Fibroblast of the aortic adventitia (primary cell): Measurements from ENCODE around the gene EZR. TPM values are rescaled to one million over a fixed set of nuclear protein-coding genes. Genes with fewer than 3 reads are reported as not detected.
A peak's percentile ranks its signal among the peaks of the same experiment; 100 is the strongest.

ENCODE experiments used
- DNase-seq: peaks from one replicate; pipeline ENCODE4 v3.0.0-alpha.2; 2010; ENCODE audit warnings: low read depth
- H3K4me3 ChIP-seq: 2 replicates; pipeline ENCODE4 v1.5.1; 2011; ENCODE audit warnings: low read depth, mild to moderate bottlenecking, control low read depth, low read length, moderate library complexity
- total RNA-seq: library from RNA; depleted of rRNA; stranded (reverse); fragments of >200 nt; gene quantifications from 2 replicates; pipeline ENCODE4 v1.2.3, GENCODE V29; 2012; ENCODE audit warnings: low replicate concordance
- TF ChIP-seq, protein P1 (sequence below): IDR thresholded peaks from 2 replicates; pipeline ENCODE4 v1.5.1; 2011; ENCODE audit warnings: mild to moderate bottlenecking, low read length, control low read depth, inconsistent platforms; ENCODE audit not compliant: insufficient read depth

Gene EZR
- total RNA-seq, 1 donor: 41.3 TPM

DNA sequence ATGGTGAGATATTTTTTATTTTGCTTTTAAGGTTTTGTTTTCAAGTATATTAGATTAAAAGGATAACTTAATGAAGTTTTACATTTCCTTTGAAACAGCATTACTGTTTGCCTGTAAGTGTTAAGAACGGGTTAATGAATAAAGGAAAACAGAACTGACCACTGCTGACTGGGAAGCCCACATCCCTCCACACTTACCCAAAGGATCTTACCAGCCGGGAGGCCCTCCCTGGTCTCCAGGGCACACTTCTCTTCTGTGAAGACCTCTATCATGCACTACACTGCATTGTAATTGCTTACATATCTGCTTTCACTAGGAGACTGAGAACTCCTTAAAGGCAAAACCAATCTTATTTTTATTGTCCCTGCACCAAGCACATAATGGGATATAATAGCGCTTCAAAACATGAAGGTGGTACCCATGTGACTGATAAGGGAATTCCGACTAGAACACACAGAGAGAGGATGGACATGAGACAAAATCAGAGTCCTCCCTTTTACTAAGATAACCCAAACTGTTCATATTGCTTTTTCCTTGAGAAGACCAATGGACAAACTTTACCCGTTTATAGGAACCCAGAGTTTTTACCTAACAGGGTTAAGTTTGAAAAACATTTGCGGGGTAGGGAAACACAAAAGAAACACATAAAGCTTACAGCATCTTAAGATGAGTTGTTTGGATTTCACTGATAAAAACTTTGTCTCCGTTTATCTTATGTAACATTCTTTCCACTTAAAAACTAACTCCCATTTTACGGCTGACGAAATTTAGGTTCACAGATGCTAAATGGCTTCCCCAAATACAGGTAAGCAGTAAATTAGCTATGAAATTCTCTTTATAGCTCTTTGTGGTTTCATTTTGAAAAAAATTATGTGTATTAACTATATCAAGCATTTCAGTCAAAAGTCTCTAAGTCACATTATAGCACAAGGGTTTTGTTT is 8.7 kb downstream of the EZR start:
- DNase-seq: no peak
- TF ChIP-seq, protein P1, sequence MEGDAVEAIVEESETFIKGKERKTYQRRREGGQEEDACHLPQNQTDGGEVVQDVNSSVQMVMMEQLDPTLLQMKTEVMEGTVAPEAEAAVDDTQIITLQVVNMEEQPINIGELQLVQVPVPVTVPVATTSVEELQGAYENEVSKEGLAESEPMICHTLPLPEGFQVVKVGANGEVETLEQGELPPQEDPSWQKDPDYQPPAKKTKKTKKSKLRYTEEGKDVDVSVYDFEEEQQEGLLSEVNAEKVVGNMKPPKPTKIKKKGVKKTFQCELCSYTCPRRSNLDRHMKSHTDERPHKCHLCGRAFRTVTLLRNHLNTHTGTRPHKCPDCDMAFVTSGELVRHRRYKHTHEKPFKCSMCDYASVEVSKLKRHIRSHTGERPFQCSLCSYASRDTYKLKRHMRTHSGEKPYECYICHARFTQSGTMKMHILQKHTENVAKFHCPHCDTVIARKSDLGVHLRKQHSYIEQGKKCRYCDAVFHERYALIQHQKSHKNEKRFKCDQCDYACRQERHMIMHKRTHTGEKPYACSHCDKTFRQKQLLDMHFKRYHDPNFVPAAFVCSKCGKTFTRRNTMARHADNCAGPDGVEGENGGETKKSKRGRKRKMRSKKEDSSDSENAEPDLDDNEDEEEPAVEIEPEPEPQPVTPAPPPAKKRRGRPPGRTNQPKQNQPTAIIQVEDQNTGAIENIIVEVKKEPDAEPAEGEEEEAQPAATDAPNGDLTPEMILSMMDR: no peak
- H3K4me3 ChIP-seq: no peak overlapping the region

DNA sequence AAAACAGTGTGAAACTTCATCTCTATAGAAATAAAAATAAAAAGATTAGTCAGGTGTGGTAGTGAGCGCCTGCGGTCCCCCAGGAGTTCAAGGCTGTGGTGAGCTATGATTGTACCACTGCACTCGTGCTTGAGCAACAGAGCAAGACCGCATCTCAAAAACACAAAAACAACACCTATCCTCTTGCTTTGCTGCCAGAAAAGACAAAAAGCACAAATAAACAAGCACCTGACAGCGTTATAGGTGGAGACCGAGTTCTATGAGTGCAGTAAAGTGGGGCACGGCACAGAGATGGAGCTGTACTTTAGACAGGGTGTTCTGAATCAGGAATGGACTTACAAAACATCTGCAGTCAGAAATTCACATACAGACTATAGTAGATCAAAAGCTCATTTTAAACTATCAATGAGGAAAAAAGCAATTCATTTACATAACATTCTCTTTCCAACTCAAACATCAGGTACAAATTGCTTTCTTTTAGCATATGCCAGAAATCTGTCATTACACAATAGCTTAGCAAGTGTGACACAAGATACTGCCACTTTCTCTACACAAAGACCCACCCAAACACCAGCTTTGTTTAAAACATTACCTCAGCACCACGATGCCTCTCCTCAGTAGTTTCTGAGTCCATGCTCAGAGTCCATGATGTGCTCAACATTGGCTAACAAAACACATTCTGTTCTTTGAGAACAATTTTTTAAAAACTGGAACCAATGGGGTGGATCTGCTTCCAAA is 10.1 kb downstream of the EZR start:
- TF ChIP-seq, protein P1: no peak
- H3K4me3 ChIP-seq: no peak overlapping the region
- peak; percentile 26 for DNase-seq

DNA sequence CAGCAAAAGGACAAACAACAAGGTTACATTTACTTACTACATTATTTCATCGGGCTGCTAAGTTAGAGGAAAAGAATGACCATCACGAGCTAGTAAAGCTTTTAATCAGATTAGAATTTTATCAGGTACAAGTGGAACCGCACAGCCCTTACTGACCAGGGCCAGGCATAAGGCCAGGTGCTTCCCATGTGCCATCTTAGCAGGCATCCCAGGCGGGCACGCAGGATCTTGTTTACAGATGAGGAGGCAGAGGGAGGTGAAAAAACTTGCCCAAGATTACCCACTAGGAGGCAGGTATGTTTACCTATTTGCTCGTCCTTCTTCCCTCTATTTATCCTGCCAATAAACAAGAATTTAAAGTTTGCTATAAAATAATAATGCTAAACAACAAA is 10.7 kb downstream of the EZR start:
- no peak for DNase-seq
- TF ChIP-seq, protein P1: no peak
- H3K4me3 ChIP-seq: no peak overlapping the region

DNA sequence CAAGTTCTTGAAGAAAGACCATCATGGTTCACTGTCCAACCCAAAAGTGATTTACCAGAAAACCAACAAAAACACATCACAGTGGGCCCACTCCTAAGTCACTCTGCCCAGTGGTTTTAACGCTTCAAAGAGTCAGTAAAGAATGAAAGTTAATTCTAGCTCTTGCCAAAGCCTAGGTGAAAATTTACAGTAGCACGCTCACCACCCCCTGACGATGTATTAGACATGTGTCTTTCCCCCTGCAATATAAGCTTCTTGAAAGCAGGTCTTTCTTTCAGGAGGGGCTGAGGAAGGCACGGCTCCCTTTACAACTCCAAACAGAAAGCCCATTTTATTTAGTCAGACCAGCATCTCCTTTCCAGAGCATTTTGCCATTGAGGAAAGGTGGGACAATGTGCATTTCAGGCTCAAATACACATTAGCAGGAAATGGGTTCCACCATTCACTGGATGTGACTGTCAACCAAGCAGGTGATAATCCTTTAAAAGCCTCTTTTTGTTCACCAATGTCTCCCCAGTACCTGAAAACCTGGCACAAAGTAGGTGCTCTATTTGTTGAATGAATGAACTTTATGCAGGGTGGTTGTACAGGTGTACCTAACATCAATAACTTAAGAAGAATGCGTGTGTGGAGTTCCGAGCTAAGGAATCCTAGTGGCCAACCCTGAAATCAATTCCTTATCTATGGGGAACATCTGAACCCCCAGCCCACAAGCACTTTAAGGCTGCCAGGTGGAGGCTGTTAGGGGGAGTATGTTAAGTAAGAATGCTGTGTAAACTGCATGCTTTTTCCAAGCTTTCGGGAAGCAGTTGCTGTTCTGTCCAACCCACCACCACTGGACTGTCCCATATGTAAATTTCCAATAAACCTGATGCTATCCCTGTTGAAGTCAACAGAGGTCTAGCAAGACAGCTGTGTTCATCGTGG is 11.4 kb downstream of the EZR start:
- no peak for DNase-seq
- TF ChIP-seq, protein P1: no peak
- H3K4me3 ChIP-seq: no peak overlapping the region

DNA sequence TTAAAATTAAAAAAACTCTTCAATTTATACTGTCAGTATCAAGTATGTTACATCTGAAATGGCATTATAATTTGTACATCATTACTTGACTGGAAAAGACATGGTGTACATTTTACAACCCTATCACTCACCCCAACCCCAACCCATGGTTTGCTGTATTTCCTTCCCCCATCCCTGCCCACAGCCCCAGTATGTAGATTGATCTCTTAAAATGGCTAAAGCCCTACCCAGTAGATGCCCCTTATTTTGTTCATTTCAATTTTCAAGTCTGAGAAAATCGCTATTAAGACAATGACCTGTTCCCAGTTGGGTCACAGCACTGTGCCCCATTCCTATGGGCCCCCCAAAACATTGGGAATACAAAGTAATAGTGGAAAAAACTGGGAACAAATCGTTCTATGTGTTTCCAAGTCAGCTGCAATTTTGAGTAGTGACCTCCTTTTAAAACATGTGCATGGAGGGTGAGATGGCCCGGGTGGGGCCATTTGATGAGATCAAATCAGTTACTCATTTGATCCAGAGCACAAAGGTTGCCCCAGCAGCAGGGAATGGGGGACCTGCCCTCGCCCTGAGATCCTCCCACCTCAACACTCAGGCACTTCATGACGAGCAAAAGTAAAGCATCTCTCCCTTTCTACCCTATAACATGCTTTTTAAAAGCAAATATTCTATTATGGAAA is 13.3 kb downstream of the EZR start:
- no peak overlapping the region for H3K4me3 ChIP-seq
- no peak for DNase-seq
- TF ChIP-seq, protein P1: no peak

DNA sequence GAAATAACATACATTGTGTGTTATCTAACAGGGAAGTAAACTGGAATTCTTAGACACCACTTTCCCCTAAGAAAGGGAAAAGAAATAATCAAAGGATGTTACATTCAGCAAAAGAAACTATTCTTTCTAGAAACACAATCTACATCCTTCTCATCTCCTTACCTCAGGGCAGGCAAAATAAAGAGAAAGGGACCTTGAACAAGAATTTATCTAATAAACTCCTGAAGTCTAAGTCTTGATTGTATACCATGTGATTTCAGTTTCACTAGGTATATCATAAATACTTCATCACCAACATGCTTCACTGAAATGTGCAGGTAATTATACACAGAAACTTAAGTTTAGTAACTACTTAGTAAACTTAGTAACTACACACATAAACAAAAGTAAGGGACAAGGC is 15.0 kb downstream of the EZR start:
- no peak for DNase-seq

More for the DNA sequence above, 15.0 kb downstream of the EZR start:
- TF ChIP-seq, protein P1: no peak
- H3K4me3 ChIP-seq: no peak overlapping the region
